ENCODE measurements around the gene SEMA4B. TPM values are rescaled to one million over a fixed set of nuclear protein-coding genes. Genes with fewer than 3 reads are reported as not detected.
A peak's percentile ranks its signal among the peaks of the same experiment; 100 is the strongest.

The SEMA4B gene
- total RNA-seq, 1 experiment from 2014 or later: 32.5 TPM

GRCh38 chr15:90160781-90161727 lies 40.1 kb upstream of the SEMA4B start:
- peak overlapping the region; percentile 89 for H3K14ac ChIP-seq (ENCODE audit: insufficient read depth, low read length)
- Mint-ChIP-seq H3K27me3 (ENCODE audit: low read depth) (no peaks in the 10 kb centered on the region; the same call in 1 of the 2 replicates), H3K4me3 (no peak overlapping the region), H3K36me3 (ENCODE audit: insufficient read depth in 1 of 3, low read depth in 3 of 3) (no peaks in the 10 kb centered on the region; a peak in 1 of 7 replicates), H3K9me3 (no peaks in the 10 kb centered on the region), H3K4me1 (peaks cover 36 to 40% of the 10 kb centered on the region in 2 experiments), H3K27ac (peak overlapping the region; percentile 26 to 91 (median 57); a peak in 4 of 7 replicates)
- H4K20me1 ChIP-seq (ENCODE audit: control insufficient read depth, insufficient read depth, insufficient read length): no peaks in the 10 kb centered on the region
- no peak overlapping the region for H2AK5ac ChIP-seq (ENCODE audit: insufficient read length, low read length)
- no peaks in the 10 kb centered on the region for H3K79me1 ChIP-seq (ENCODE audit: insufficient read depth, low read depth, low read length, poor library complexity, severe bottlenecking)
- no peak overlapping the region for H2BK5ac ChIP-seq (ENCODE audit: insufficient read length, low read length)
- no peak overlapping the region for H3K4me2 ChIP-seq (ENCODE audit: insufficient read depth, insufficient read length, low read length)
- no peak overlapping the region for H4K91ac ChIP-seq (ENCODE audit: insufficient read length, low read depth, low read length)
- no peaks in the 10 kb centered on the region for H3K9me3 ChIP-seq (ENCODE audit: control insufficient read depth, low read depth, low read length)
- peak overlapping the region; percentile 58 for H3K18ac ChIP-seq (ENCODE audit: insufficient read length, low read depth, low read length)
- H4K5ac ChIP-seq (ENCODE audit: insufficient read length, low read depth, low read length): no peak overlapping the region
- no peak overlapping the region for H2BK20ac ChIP-seq (ENCODE audit: low read depth, low read length, poor library complexity, severe bottlenecking)
- H2BK12ac ChIP-seq (ENCODE audit: insufficient read length, low read depth, low read length): no peak overlapping the region
- H3K23me2 ChIP-seq (ENCODE audit: insufficient read length, low read depth, low read length, poor library complexity, severe bottlenecking): no peaks in the 10 kb centered on the region
- H3K9ac ChIP-seq (ENCODE audit: extremely low read depth, insufficient read length, low read length): no peak overlapping the region
- H3T11ph ChIP-seq (ENCODE audit: low read length): no peak overlapping the region
- H3K4me1 ChIP-seq (ENCODE audit: insufficient read depth, low read length): peaks cover 9% of the 10 kb centered on the region; the same call in 1 of the 2 replicates
- H2BK120ac ChIP-seq (ENCODE audit: low read depth, low read length, poor library complexity, severe bottlenecking): no peak overlapping the region
- H3K27me3 ChIP-seq (ENCODE audit: insufficient read depth, low read length): no peaks in the 10 kb centered on the region
- no CpG with 5 or more reads among the region's 14 CpGs for WGBS (ENCODE audit: extremely low coverage, insufficient read length, low lambda C conversion rate)
- no peak overlapping the region; the same call in 1 of the 2 replicates for H2BK15ac ChIP-seq (ENCODE audit: low read depth, low read length)
- peak; percentile 88 for DNase-seq
- no peak overlapping the region for H2AFZ ChIP-seq (ENCODE audit: low read length)
- no peak for TF ChIP-seq CTCF (conservative IDR thresholded peaks at IDR 0.05)
- no peak overlapping the region for H3K23ac ChIP-seq (ENCODE audit: insufficient read length, low read depth, low read length)
- no peaks in the 10 kb centered on the region for H3K79me2 ChIP-seq (ENCODE audit: insufficient read depth, low read length)
- H4K8ac ChIP-seq (replicated peaks; ENCODE audit: insufficient read length, low read depth, low read length): no peak overlapping the region
- H3K27ac ChIP-seq (ENCODE audit: insufficient read length, low read depth, low read length): no peak overlapping the region
- H3K4ac ChIP-seq (ENCODE audit: low read depth, low read length): no peak overlapping the region; the same call in 1 of the 2 replicates
- no peak overlapping the region for H3K56ac ChIP-seq (ENCODE audit: insufficient read length, low read depth, low read length)

All from H9 (cell line).